Kidney tubule cell (primary cell): ENCODE data around the gene ARHGAP19.

Source experiments
- DNase-seq: peaks from one replicate; pipeline ENCODE4 v3.0.0-alpha.2; 2018; ENCODE audit warnings: low spot score

Gene ARHGAP19

GRCh38 chr10:97192952-97193435, 99.4 kb downstream of the ARHGAP19 start:
- no peak for DNase-seq

- DNase-seq: no peak
Observed at GRCh38 chr10:97190450-97190849, 102.0 kb downstream of the ARHGAP19 start.

DNA sequence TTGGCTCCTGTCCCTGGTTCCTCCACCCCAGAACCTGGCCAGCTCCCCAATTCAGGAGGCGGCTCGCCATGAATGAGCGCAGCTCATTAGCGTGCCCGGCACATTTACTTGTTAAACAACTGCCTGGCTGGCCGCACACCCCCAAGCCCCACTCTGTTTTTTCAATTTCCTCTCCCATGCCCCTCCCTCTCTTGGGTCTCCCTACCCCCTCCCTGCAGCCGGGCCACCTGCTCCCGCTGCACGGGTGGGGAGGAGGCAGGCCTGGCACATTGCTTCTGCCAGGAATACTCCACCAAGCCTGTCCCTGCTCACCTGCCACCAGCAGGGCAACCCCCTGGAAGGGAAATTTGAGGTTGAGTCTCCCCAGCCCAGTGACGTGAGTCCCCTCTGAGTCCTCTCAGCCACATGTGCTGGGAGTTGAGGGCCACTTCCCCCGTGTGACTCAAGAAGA, 104.2 kb downstream of the ARHGAP19 start:
- no peak for DNase-seq

DNA sequence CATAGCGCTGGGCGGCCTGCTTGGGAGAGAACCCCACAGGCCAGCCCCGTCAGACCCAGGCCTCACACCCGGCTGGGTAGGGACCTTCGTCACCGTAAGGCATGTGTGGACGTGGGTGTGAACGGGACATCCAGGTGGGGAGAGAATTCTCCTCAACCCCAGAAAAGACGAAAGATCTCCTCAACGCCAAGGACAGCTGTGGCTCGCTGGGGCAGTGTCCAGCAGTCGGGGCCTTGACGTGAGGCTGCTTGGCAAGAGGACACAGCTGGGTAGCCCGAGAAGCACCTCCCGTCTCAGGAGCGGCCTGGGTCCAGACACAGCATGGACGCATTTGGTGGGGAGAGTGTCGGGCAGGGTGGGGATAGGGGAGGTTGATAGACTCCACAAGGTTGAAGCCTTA, 105.5 kb downstream of the ARHGAP19 start:
- no peak for DNase-seq

DNA sequence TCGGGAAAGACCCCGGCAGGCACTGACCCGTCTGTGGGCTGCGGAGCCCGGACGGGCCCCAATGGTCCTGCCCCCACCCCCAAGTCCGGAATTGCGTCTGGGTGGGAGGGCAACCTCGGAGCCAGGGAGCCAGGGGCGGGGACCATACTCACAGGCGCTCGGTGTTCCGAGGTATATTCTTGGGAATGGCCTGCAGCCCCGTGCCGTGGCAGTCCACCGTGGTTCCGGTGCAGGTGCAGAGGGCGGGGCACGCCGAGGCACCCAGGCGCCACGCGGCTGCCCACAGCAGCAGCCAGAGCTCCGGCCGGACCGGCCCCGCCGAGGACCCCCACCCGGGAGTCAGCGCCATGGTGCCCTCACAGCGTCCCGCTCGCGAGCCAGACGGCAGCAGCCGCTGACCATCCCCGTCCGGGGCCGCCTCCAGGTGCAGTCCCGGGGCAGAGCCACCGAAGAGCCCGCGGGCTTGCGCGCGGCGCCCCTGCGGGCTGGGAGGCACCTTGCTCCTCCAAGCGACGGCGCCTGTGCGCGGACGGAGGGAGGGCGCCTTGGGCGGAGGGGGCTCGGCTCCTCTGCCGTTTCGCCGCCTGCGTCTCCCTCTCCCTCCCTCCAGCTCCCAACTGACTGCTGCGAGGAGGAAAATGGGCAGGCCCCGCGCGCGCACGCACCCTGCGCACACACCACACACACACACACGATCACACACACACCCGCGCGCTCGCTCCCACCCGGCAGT, 106.9 kb downstream of the ARHGAP19 start, which contains the start of gene SLIT1:
TSS of gene SLIT1 (minus strand) at position 634 of the 733 bp plus-strand sequence. CDS start at position 349, 285 bp downstream.
- no peak for DNase-seq

GRCh38 chr10:97184971-97185325, 107.5 kb downstream of the ARHGAP19 start:
- DNase-seq: no peak

DNA sequence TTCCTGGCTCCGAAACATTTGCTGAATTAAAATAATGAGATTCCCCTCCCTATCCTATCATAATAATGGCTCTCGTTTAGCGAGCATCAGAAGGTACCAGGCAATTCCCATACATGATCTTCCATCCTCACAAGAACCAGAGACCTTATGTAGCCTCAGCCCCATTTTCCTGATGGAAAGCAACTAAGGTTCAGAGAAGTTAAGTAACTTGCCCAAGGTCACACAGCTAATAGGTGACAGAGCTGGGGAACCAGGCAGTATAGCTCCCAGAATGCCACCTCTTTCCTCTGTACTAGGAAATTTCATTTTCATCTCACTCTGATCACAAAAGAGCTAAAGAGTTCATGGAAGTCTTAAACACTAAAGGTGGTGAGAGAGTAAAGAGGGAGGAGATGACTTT, 109.1 kb downstream of the ARHGAP19 start:
- DNase-seq: no peak

- DNase-seq: no peak
Observed at GRCh38 chr10:97182288-97182990, 110.0 kb downstream of the ARHGAP19 start.

DNA sequence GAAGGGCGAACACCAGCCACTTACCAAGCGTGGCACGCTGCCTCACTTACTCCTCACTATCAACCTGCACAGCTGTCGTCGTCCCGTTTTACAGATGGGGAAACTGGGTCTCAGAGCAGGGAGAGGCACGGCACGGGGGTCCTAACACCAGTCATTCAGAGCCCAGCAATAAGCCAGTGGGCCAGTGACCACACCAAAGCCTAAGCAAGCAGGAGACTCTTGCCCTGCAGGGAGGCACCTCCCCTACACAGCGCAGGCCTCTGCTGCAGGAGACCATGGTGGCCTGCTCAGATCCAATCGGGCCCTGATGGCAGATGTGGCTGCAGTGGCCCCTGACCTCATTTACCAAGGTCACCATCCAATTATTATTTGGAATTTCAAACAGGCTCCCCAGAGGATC, 111.5 kb downstream of the ARHGAP19 start:
- no peak for DNase-seq

DNA sequence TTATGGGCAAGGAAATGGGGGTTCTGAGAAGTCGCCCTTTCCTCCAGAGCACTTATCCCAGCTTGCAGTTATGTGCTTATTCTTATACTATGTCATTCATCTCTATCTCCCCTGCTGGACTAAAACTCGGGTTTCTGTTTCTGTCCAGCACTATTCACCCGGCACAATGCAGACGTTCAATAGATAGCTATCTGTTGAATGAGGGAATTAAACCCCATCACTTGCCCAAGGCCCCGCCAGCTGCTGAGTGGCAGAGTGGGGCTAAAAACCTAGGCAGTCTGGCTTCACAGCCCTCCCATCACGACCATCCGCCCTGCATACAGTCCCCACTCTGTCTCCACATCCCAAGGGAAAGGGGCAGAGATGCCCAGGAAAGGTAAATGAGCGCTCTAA, 112.1 kb downstream of the ARHGAP19 start:
- DNase-seq: no peak

GRCh38 chr10:97179731-97180362, 112.6 kb downstream of the ARHGAP19 start:
- no peak for DNase-seq

GRCh38 chr10:97179311-97179710, 113.1 kb downstream of the ARHGAP19 start:
- DNase-seq: no peak

DNA sequence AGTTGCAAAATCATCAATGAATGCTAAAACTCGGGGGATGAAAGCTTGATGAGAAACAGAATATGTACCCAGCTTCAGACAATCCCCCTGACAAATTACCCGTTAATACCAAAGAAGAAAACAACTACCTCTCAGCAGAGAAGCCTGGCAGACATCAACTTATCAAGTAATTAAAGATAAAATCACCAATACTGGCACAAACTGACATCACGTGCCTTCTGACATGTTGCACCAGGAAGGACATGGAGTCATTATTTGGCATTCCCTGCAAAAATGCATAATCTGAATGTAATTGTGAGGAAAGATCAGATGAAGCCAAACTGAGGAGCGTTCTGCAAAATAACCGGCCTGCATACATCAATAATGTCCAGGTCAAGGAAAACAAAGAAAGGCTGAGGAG, 114.4 kb downstream of the ARHGAP19 start:
- no peak for DNase-seq

- no peak for DNase-seq
Observed at GRCh38 chr10:97176226-97176625, 116.2 kb downstream of the ARHGAP19 start.

GRCh38 chr10:97175586-97175985, 116.9 kb downstream of the ARHGAP19 start:
- DNase-seq: no peak

DNA sequence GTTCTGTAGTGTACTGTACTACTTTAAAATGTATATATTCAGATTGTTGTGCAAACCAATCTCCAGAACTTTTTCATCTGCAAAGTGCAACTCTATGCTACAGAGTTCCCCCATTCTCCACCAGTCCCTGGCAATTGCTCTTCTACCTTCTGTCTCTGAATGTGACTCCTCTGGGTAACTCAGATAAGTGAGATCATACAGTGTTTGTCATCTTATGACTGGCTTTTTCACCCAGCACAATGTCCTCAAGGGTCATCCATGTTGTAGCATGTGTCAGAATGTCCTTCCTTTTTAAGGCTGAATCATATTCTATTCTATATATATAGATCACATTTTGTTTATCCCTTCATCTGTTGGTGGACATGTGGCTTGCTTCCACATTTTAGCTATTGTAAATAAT, 117.5 kb downstream of the ARHGAP19 start:
- no peak for DNase-seq

DNA sequence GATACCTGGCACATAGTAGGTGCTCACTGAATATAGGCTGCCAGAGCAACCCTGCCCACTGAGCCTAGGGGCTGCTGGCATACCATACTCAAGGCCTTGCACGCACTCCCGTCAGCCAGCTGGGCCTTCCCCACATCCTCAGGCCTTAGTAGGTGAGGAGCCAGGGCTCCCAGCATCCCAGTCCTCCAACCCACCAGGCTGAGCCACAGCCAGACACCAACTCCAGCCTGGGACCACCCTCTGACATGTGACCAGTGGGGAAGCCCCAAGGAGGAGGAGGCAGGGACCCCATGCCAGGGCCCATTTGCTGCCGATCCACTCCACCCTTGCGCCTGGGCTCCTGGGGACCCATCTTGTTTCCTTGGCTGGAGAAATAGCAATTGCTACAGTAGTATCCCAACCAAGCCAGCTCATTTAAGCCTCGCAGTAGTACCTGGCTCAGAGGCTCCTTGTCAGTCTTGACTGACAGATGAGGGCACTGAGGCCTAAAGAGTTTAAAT, 118.1 kb downstream of the ARHGAP19 start:
- no peak for DNase-seq

DNA sequence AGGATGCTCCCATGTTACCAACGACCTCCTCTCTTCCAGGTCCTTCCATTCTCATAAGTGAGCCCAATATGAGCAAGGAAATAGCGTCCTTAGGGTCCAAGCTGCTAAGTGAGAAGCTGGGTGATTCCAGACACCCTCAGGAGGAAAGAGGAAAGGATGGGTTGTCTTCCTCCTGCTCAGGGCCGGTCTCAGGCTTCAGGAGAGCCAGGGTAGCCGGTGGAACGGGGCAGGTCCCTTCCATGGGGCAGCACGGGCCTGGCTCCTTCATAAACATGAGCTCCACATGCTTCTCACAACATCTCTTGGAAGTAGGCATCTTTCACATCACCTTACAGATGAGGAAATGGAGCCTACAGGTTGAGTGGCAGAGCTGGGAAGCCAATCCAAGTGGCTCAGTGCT, 119.4 kb downstream of the ARHGAP19 start:
- DNase-seq: no peak
